GM12891 (cell line): ENCODE data around the gene AVL9.

Experiments used
- POLR2A ChIP-seq: IDR thresholded peaks from 2 replicates; pipeline ENCODE4 v1.6.1; 2011; ENCODE audit warnings: low read depth, low read length, control low read depth
- POLR2AphosphoS5 ChIP-seq: IDR thresholded peaks from 2 replicates; pipeline ENCODE4 v1.6.1; 2011; ENCODE audit warnings: low read depth, low read length, control low read depth
- TAF1 ChIP-seq: IDR thresholded peaks from 2 replicates; pipeline ENCODE4 v1.6.1; 2011; ENCODE audit warnings: low read depth, low read length, control low read depth

- TF ChIP-seq POLR2AphosphoS5 = no peak
- no peak for TF ChIP-seq POLR2A
- no peak for TF ChIP-seq TAF1
Measured at GRCh38 chr7:32461484-32461883, 33.8 kb upstream of the AVL9 start.
